HG03469 (cell line): ENCODE measurements around the gene AVPR1B.

Experiments
- ATAC-seq: cut with Tn5 transposase; IDR thresholded peaks from one replicate; pipeline ENCODE4 v1.9.1; 2021; ENCODE audit warnings: mild to moderate bottlenecking, moderate library complexity, moderate number of reproducible peaks; ENCODE audit not compliant: unreplicated experiment

Gene AVPR1B, protein sequence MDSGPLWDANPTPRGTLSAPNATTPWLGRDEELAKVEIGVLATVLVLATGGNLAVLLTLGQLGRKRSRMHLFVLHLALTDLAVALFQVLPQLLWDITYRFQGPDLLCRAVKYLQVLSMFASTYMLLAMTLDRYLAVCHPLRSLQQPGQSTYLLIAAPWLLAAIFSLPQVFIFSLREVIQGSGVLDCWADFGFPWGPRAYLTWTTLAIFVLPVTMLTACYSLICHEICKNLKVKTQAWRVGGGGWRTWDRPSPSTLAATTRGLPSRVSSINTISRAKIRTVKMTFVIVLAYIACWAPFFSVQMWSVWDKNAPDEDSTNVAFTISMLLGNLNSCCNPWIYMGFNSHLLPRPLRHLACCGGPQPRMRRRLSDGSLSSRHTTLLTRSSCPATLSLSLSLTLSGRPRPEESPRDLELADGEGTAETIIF

DNA sequence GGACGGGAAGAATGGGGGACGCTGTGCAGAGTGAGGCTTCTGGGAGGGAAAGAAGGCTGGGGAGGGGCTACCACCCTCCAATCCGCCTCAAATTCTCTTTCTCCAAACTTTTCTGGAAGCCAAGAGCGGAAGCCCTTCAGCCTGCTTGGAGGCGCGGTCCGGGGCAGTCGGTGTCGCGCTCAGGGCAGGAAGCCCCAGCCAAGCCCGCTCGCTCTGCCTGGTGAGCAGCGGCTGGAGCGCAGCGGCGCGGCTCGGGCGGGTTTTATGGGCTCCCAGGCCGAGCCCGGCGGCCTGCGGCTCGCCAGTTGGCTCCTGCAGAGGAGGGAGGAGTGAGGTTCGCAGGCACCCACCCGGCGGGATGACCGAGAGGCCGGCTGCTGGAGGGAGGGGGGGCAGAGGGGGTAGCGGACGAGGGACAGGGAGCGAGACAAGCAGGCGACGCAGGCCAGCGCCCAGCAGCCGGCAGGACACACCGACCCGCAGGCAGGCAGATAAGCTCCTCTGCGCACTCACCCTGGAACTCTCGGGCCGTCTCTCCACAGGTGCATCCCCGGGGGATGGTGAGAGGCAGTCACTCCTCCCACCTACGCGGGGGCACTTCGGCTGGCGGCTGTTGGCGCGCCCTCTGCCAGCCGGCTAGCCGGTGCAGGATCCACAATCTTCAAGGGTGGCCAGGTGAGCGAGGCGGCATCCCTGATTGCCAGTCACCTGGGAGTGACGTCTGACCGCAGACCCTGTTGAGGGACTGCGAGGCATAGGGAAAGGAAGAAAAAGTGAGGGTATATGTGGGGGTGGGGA is at the start of gene AVPR1B:
TSS of gene AVPR1B (minus strand) at position 238 of the 798 bp plus-strand sequence. CDS start 498 bp downstream, outside the sequence.
- ATAC-seq, result no peak

DNA sequence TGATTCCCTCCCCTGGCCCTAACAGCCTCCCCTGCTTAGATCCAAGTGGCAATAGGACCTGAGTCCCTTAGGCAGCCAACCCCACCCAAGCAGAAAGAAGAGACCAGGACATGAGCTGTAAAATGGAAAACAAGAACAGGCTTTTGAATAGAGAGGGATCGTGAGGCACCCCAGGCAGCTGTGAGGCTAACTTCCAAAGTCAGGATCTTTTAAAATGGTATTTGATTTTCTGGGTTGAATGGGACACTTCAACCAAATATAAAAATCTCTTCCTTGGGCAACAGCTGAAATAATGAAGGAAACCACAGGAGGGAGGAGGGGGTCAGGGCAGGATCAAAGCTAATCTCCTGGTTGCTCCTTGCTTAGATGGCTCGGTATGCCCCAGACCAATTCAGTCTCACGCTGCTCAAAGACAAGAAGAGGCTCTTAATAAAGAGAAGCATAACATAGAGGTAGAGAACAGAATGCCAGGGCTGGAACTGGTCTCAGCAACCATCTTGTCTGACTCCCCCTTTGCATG is 28.6 kb upstream of the AVPR1B start:
- no peak for ATAC-seq

DNA sequence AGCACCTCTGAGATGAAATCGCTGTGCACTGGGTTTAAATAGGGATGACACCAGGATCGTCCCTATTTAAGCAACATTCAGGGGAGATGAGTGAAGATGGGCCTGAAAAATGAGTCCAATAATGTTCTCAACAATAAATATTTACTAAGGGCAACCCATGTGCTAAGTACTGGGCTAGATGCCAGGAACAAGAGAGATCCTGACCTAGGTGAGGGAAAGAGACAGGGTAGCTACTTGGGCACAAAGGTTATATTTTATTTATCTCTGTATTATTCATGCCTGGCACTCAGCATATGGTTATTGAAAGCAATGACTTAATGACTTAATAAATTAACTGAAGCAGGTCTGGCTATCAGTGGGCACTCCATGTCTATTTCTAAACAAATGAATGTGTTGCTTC is 27.4 kb upstream of the AVPR1B start:
- no peak for ATAC-seq

DNA sequence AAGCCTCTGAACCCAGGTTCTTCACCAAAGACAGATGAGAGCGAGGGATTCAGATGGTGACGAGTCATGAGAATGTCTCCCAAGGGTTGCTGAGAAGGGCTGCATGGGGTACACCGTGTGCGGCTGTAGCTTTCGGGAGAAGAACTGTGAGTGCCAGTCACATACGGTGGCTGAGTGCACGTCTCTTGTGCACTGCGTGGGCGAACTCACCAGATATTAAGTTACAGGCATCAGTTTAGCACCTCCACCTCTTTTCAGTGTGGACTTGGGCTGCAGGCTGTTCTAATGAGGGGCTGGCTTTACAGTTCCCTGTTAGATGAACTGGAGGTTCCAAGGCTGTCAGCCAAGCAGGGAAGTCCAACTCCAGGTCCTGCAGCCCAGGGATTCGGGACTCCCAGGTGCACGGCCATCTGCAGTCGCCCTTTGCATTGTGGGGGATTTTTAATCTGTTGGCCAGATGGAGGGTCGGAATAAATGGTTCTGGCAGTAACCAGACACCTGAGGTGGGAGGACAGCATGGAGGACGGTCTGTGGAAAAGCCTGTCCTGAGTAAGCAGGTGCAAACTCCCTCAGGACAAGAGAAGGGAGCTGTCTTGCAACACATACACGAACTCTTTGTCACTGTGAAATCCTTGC is 26.5 kb upstream of the AVPR1B start:
- no peak for ATAC-seq

DNA sequence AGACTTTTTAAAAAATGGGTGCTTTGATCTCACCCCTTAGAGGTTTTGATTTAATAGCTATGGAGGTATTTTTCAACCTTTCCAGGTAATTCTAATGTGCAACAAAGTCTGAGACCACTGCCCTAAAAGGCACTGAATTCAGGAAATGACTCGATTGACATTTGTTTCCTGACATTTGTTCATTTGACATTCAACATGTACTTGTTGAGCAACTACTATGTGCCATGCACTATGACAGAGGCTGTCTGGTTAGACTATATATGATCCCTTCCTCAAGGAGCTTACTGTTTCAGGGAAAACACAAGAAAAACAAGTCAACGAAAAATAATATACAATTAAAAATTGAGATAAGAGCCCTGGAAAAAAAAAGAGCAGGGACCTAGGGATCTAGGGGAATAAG is 25.6 kb upstream of the AVPR1B start:
- no peak for ATAC-seq

DNA sequence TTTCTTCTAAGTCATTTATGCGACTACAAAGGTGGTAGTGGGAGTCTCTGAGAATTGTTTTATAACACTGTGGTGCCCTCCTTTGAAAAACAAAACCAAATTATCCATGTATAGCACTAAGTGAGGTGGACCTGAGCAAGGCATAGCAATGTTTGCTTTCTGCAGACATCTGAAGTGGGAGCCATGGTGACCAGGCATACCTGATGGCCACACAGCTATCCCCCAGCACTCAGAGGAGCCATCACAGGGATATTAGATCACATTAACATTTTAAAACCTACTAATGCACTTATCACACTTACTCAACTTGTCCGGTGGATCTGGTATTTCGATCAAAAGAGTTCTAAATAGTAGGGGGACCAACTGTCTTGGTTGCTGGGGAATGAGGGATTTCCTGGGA is 24.8 kb upstream of the AVPR1B start:
- no peak for ATAC-seq

DNA sequence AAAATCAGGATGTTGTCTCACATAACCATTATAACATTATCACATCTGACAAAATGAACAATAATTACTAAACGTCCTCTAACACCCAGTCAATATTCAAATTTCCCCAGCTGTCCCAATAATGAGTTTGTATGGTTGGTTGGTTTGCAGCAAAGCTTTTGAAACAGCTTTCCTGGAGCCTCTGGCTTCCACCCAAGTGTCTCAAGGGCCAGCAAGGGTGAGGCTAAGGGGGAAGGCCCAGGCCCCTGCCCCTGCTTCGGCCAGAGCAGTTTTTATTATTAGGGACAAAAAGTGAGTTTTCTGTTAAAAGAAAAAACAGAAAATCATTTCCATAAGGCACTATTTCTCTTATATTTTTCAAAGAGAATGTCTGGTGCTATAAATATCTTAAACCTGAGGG is 19.1 kb upstream of the AVPR1B start:
- ATAC-seq, result no peak

DNA sequence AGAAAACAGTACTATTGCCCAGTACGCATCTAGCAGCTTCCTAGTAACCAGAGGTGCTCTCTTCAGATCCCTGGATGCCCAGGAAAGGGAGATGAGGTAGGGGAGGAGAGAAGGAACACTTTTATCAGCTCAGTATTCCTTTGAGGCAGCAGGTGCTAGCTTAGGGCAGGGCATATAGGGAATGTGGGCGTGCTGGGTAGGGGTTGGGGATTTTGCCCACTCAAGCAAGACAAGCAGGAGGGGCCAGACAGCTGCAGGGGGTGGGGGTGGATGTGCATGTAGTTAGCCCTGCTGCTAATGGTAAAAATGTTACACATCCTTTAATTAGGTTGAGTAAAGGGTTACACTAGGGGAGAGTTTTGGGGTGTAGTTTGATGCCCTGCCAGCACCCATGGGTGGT is 18.1 kb upstream of the AVPR1B start:
- no peak for ATAC-seq

DNA sequence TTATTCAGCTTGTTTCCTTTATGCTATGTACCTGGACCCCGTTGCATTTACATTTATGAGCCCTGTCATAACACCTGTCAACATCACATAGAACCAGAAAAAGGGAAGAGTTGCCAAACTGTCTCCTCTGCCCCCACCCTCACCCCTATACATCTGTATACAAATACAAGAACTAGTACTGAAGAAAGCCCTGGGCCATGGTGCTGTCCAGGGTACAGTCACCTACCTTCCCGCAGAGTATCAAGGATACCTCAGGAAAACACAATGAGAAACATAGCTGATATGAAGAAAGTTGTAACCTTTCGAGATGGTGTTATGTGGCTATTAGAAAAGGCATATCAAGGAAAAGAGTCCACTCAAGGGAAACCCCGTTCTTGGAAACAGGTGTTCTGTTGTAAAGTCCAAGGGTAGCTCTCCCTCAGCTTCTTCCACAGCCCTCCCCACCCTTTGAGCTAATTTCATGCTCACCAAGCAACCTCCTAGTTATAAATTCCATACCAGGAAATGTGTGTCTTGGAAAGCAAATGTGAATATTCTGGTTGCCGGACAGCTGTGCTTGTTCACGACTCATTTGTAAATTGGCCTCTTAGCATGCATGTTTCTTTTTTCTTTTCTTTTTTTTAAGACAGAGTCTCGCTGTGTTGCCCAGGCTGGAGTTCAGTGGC is 16.7 kb upstream of the AVPR1B start:
- ATAC-seq, result no peak

DNA sequence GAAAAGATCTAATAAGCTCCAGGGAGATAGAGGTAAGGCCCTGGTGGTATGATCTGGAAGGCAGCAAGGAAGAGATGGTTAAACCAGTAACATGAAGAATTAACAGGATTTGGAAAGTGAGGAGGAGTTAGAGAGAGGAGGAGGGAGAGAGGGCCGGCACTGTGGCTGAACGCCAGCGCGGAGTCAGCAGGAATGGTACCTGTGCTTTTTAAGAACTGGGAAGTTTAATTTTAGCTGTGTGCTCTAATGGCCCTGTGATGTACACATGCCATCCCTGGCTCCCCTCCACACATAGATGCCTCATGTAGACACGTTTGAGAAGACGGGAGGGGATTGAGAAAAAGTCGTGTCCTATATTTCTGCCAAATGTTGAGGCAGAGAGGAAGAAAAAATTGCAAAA is 13.8 kb upstream of the AVPR1B start:
- no peak for ATAC-seq

DNA sequence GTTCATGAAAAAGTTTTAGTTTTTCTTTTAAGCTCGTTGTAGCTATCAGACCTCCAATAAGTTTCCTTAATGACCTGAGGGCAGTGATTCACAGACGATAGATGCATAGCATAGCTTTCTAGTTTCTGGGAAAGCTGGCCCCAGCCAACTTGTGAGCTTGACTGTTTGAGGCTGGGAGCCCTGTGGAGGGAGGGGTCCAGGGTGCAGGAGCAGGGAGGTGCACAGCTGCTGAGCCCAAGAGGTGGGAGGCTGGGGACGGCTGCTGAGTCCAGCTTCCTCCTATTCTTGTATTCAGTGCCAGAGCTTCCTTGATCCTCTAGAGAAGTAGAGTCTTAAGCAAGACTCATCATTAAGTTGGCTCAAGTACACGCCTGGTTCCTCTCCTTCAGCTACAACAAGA is 11.0 kb upstream of the AVPR1B start:
- ATAC-seq, result no peak

DNA sequence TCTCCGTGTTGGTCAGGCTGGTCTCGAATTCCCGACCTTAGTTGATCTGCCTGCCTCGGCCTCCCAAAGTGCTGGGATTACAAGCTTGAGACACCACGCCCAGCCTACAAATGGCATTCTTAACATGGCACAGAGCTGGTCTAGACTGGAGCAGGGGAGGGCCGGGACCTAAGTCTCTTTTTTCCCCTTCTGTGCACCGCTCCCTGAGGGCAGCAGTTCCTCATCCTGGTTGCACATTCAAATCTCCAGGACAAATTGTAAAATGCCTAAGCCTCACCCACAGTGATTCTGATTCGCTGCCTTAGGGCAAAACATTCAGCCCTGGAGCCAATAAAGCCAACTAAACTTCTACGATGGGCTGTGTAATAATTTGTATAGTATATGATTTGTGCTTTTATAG is 10.1 kb upstream of the AVPR1B start:
- no peak for ATAC-seq

DNA sequence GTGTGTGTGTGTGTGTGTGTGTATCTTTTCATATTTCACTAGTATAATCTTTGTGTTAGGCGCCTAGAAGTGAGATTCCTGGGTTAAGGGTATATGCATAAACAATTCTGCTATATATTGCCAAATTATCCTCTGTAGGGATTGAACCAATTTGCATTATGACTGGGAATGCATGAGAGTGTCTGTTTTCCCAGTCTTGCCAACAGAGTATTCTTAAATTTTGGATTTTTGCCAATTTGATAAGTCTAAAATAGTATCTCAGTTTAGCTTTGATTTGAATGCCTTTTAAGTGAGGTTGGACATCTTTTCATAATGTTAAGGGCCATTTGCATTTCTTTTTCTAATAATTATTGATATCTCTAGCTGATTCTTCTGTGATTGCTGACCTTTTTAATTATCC is 8.2 kb upstream of the AVPR1B start:
- ATAC-seq, result no peak

DNA sequence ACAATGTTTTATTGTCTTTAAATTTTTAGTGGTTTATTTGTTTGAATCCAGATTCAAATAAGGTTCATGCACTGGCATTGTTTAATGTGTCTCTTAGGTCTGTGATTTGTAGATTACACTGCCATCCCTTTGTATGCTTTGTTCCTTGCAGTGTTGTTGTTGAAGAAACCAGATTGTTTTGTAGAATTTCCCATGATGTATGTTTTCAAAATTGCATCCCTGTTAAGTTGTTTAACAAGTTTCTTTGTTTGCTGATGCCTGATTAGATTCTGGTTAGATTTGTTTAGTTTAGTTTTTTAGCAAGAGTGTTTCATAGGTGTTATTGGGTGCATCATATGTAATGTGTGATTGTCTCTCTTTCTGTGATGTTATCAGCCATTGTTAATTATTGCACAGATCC is 5.5 kb upstream of the AVPR1B start:
- ATAC-seq, result no peak

DNA sequence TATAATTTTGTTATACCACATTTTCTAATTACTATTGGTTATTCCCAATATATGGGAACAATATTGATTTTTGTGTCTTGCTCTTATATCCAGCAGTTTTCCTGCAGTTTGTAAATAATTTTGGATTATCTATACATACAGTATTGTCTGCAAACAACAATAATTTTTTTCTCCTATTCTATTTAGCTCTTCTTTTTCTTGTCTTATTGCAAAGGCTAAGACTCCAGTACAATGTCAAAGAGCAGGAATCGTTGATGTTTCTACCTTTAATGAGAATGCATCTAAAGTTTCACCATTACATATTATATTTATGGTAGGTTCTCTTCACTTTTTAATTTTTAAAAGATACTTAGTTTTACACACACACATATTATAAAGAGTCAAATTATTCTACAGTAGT is 4.1 kb upstream of the AVPR1B start:
- ATAC-seq, result no peak

DNA sequence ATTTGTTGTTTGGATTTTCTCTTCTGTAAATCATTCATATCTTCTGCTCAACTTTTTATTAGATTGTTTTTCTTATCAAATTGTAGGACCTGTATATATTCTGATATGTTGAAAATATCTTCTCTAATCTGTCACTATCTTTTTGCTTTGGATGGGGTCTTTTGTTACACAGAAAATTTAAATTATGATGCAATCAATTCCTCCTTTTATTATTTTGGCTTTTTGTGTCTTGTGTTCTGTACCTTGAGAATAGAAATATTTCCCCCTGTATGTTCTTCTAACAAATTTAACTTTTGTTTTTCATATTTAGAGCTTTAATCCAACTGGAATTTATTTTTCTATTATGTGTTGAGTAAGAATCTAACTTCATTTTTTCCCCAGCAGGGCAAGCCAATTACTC is 3.2 kb upstream of the AVPR1B start:
- ATAC-seq, result no peak

DNA sequence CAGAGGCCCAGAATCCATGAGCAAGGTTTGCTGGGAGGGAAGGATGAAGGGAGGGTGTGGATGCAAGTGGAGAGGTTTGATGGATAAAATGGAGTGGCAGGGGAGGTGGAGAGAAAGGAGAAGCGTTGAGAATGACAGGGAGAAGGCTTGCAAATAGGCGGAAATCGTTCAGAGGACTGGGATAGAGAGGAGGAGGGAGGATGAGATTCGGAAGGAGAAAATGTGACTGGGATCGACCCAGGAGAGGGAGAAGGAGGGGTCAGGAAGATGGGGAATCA is 376 bp downstream of the AVPR1B start:
- ATAC-seq, result no peak

DNA sequence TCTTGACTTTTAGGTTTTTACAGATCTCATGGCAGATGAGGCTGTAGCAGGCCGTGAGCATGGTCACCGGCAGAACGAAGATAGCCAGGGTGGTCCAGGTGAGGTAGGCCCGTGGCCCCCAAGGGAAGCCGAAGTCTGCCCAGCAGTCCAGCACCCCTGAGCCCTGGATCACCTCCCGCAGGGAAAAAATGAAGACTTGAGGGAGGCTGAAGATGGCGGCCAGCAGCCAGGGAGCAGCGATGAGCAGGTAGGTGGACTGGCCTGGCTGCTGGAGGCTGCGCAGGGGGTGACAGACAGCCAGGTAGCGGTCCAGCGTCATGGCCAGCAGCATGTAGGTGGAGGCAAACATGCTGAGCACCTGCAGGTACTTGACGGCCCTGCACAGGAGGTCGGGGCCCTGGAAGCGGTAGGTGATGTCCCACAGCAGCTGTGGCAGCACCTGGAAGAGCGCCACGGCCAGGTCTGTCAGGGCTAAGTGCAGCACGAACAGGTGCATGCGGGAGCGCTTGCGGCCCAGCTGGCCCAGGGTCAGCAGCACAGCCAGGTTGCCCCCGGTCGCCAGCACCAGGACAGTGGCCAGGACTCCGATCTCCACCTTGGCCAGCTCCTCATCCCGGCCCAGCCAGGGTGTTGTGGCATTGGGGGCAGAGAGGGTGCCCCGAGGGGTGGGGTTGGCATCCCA is 856 bp downstream of the AVPR1B start:
- ATAC-seq, result no peak

DNA sequence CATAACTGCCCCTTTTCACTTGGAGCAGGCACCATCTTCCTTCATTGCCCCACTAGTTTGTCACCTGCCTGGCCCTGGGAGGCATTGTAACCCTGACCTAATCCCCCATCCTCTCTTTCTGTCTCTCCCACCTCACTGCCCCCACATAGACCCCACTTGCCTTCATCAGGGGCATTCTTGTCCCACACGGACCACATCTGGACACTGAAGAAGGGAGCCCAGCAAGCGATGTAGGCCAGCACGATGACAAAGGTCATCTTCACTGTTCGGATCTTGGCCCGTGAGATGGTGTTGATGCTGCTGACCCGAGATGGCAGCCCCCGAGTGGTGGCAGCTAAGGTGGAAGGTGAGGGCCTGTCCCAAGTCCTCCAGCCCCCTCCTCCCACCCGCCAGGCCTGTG is 1.4 kb downstream of the AVPR1B start:
- ATAC-seq, result no peak
